Brain microvascular endothelial cell (primary cell): ENCODE results near the gene CCDC158.

Experiments
- DNase-seq: peaks from one replicate; pipeline ENCODE4 v3.0.0-alpha.2; 2020
- H3K27ac ChIP-seq: fragments of 250-450 bp; sonication (Bioruptor Pico); 2 replicates; pipeline ENCODE4 v1.5.1; 2020; ENCODE audit warnings: mild to moderate bottlenecking, moderate library complexity
- H3K27me3 ChIP-seq: fragments of 250-450 bp; sonication (Bioruptor Pico); replicated peaks from 2 replicates; pipeline ENCODE4 v1.5.1; 2020; ENCODE audit warnings: mild to moderate bottlenecking
- H3K36me3 ChIP-seq: fragments of 250-450 bp; sonication (Bioruptor Pico); replicated peaks from 2 replicates; pipeline ENCODE4 v1.5.1; 2020; ENCODE audit warnings: mild to moderate bottlenecking
- H3K4me3 ChIP-seq: 2 replicates; pipeline ENCODE4 v1.5.1; 2011; ENCODE audit warnings: low read depth, mild to moderate bottlenecking, control low read depth, low read length, moderate library complexity
- in situ Hi-C: cut with HindIII; loops from 2 replicates; pipeline ENCODE4 v1.10.0; 2017; ENCODE audit warnings: low sequenced_read_pairs, low pct_ligation_motif_present
- TF ChIP-seq, protein P1 (sequence below): IDR thresholded peaks from 2 replicates; pipeline ENCODE4 v1.5.1; 2011; ENCODE audit warnings: low read depth, mild to moderate bottlenecking, moderate library complexity, low read length, control low read depth, inconsistent platforms; ENCODE audit errors: missing control alignments

CCDC158 gene

DNA sequence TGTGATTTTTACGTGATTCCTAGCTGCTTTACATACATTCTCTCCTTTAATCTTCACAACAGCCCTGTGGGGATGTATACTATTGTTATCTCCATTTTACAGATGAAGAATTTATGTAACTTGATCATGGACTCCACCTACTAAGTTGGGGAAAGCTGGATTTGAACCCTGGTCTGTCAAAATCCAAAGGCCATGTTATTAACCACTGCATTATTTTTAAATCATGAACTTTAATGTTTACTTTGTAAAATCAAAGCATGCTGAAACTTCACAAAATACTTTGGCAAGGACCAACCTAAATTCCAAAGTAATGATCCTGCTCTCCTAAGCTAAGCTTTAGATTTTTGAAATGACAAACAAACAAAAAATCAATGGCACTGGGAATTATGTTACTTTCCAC, 143.3 kb downstream of the CCDC158 start:
- H3K27me3 ChIP-seq: no peaks in the 10 kb centered on the region
- in situ Hi-C loops: no loop called here
- H3K36me3 ChIP-seq: no peaks in the 10 kb centered on the region
- TF ChIP-seq, protein P1, sequence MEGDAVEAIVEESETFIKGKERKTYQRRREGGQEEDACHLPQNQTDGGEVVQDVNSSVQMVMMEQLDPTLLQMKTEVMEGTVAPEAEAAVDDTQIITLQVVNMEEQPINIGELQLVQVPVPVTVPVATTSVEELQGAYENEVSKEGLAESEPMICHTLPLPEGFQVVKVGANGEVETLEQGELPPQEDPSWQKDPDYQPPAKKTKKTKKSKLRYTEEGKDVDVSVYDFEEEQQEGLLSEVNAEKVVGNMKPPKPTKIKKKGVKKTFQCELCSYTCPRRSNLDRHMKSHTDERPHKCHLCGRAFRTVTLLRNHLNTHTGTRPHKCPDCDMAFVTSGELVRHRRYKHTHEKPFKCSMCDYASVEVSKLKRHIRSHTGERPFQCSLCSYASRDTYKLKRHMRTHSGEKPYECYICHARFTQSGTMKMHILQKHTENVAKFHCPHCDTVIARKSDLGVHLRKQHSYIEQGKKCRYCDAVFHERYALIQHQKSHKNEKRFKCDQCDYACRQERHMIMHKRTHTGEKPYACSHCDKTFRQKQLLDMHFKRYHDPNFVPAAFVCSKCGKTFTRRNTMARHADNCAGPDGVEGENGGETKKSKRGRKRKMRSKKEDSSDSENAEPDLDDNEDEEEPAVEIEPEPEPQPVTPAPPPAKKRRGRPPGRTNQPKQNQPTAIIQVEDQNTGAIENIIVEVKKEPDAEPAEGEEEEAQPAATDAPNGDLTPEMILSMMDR: no peak
- no peak overlapping the region for H3K27ac ChIP-seq
- no peak overlapping the region for H3K4me3 ChIP-seq
- DNase-seq: no peak

- no peak overlapping the region for H3K27ac ChIP-seq
- DNase-seq: no peak
- no peaks in the 10 kb centered on the region for H3K27me3 ChIP-seq
- H3K4me3 ChIP-seq: no peak overlapping the region
- no peaks in the 10 kb centered on the region for H3K36me3 ChIP-seq
- in situ Hi-C loops: no loop called here
- TF ChIP-seq, protein P1: no peak
Measured at GRCh38 chr4:76276813-76277212, 144.1 kb downstream of the CCDC158 start.

DNA sequence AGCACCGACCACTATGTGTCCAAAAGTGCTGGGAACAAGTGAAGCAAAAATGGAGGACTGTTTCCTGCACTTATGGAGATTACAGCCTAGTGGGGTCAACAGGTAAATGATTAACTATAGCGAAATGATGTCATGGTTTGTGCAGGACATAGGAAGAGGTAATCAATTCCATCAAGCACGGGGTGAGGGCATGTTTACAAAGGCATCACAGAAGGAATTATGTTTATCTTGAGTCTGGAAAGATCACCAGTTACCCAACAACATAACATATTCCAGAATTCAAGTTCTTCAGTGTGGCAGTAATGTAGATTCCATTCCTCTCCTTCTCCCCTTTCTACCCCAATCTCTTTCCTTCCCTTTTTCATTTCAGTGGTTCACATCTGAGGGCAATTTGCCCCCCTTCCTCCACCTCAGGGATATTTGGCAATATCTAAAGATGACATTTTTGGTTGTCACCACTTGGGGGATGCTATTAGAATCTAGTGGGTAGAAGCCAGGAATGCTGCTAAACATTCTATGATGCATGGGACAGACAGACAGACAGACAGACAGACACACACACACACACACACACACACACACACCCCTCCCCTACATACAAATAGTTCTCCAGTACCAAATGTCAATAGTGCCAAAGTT, 145.3 kb downstream of the CCDC158 start:
- Histone ChIP-seq H3K36me3 (no peaks in the 10 kb centered on the region), H3K27ac (no peak overlapping the region), H3K4me3 (no peak overlapping the region), H3K27me3 (peaks cover 3% of the 10 kb centered on the region)
- TF ChIP-seq, protein P1: no peak
- in situ Hi-C loops: no loop called here
- no peak for DNase-seq

GRCh38 chr4:76272999-76273398, 147.9 kb downstream of the CCDC158 start:
- H3K27ac ChIP-seq: no peak overlapping the region
- TF ChIP-seq, protein P1: no peak
- no peaks in the 10 kb centered on the region for H3K36me3 ChIP-seq
- no peak overlapping the region for H3K4me3 ChIP-seq
- peaks cover 3% of the 10 kb centered on the region for H3K27me3 ChIP-seq
- in situ Hi-C loops: no loop called here
- DNase-seq: no peak

DNA sequence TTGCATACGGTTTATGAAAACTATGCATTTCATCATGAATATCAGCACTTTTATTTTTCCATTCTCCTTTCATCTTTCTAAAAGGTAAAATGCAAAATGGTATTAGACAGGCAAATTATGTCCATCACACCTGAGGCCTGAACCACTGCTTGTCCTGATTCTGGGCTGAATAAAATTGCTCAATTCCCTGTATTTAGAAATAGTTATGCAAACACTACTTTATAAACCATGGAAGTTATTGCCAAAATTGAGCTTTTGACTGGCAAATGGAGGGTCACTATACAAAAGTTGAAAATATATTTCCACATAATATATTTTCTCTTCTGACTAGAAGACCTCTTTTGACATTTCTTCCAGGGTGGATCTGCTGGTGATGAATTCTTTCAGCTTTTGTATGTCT, 148.4 kb downstream of the CCDC158 start:
- peaks cover 3% of the 10 kb centered on the region for H3K27me3 ChIP-seq
- TF ChIP-seq, protein P1: no peak

DNA sequence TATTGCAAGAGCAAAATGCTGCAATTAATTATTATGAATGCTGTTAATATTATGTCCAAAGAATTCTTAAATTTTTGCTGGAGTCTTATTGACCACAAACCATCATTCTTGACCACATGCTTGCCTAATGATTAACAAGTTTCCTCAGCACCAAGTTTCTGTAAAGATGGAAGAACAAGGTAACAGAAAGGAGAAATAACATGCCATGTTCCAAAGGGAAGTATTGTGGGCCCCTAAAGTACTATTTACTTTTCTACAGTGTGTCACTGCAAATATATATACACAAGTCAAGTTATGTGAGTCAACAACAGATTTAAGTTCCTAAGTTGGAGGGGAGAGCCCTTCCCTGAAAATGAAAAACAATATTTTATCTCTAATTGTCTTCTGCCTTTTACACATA, 148.9 kb downstream of the CCDC158 start:
- Histone ChIP-seq H3K4me3 (no peak overlapping the region), H3K27ac (no peak overlapping the region), H3K27me3 (peaks cover 3% of the 10 kb centered on the region), H3K36me3 (no peaks in the 10 kb centered on the region)
- TF ChIP-seq, protein P1: no peak
- in situ Hi-C loops: no loop called here
- DNase-seq: no peak

More for the DNA sequence above, 148.4 kb downstream of the CCDC158 start:
- no peaks in the 10 kb centered on the region for H3K36me3 ChIP-seq
- H3K27ac ChIP-seq: no peak overlapping the region
- no peak overlapping the region for H3K4me3 ChIP-seq
- DNase-seq: no peak
- in situ Hi-C loops: no loop called here
